Astrocyte of the cerebellum (primary cell): ENCODE data around the gene SLC41A3.
"Not testable (repeated sequence)": the region's sequence is repeated elsewhere in the genome, so short reads cannot be mapped to it uniquely, and the experiment has no call there.

Experiments
- DNase-seq: peaks from one replicate; pipeline ENCODE4 v3.0.0-alpha.2; 2011; ENCODE audit warnings: low read depth
- H3K4me3 ChIP-seq: 2 replicates; pipeline ENCODE4 v1.5.1; 2011; ENCODE audit warnings: mild to moderate bottlenecking, low read depth, low read length, moderate library complexity
- in situ Hi-C: cut with HindIII; loops from 2 replicates; pipeline ENCODE4 v1.10.0; 2017; ENCODE audit warnings: low sequenced_read_pairs
- TF ChIP-seq, protein P1 (sequence below): IDR thresholded peaks from 2 replicates; pipeline ENCODE4 v1.5.1; 2012; ENCODE audit warnings: low read length, low read depth, moderate library complexity, mild to moderate bottlenecking; ENCODE audit errors: missing control alignments

SLC41A3 gene

DNA sequence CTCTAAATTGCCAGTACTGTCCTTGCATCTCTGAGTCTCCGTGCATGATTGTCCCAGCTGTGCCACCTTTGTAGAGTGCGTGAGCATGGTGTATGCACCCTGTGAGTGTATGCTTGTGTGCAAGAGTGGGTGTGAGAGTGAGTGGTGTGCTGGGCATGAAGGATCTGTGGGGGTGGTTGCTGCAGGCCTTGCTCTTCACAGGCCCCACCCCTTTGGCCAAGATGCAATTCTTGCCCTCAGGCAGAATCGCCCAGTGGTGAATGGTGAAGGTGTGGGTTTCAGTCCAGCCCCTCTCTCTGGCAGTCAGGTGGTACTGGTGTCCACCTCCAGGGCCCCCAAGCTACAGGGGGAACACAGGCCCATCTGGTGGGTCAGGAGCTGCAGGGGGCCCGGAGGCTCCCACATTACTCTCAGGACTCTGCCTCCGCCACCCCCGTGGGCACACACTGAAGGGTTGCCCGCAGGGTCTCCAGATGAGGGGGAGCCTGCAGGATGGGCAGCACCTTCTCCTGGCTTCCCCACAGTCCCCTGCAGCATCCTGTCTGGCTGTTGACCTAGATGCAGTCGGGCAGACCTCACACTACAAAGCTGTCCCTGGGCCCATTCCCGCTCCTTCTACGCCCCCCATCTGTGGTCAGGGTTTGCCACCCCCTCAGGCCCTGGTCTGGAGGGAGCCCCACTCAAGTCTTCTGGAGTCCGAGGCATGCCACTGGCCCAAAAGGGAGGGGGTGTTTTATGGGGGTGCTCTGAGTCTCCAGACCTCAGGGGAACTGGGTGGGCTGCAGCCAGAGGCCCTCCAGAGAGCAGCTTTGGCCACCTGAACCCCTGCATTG lies 123.3 kb downstream of the SLC41A3 start:
- no peak for DNase-seq
- TF ChIP-seq, protein P1, sequence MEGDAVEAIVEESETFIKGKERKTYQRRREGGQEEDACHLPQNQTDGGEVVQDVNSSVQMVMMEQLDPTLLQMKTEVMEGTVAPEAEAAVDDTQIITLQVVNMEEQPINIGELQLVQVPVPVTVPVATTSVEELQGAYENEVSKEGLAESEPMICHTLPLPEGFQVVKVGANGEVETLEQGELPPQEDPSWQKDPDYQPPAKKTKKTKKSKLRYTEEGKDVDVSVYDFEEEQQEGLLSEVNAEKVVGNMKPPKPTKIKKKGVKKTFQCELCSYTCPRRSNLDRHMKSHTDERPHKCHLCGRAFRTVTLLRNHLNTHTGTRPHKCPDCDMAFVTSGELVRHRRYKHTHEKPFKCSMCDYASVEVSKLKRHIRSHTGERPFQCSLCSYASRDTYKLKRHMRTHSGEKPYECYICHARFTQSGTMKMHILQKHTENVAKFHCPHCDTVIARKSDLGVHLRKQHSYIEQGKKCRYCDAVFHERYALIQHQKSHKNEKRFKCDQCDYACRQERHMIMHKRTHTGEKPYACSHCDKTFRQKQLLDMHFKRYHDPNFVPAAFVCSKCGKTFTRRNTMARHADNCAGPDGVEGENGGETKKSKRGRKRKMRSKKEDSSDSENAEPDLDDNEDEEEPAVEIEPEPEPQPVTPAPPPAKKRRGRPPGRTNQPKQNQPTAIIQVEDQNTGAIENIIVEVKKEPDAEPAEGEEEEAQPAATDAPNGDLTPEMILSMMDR = no peak
- H3K4me3 ChIP-seq = no peak overlapping the region
- in situ Hi-C loops = no loop called here

DNA sequence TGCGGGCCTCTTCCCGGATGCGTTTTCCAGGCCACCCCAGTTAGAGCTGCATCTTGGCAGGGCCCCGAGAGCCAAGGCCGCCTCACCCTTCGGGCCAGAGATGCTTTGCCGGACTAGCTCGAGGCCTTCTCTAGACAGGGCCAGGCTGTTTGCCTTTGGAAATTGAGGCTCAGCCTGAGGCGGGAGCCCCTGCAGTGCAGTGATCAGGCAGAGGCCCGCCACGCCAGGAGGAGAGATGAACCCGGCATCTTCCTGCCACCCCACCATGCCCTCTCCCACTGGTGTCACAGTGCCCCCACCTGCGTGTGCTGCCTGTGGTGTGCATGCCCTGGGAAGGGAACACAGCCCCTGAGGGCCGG lies 123.9 kb downstream of the SLC41A3 start:
- DNase-seq = no peak
- H3K4me3 ChIP-seq = no peak overlapping the region
- in situ Hi-C loops = no loop called here
- TF ChIP-seq, protein P1 = no peak

GRCh38 chr3:125959317-125960065 lies 124.4 kb downstream of the SLC41A3 start:
- H3K4me3 ChIP-seq = no peak overlapping the region
- in situ Hi-C loops = no loop called here
- no peak for DNase-seq
- TF ChIP-seq, protein P1 = no peak

GRCh38 chr3:125958511-125959316 lies 125.2 kb downstream of the SLC41A3 start:
- TF ChIP-seq, protein P1 = no peak
- no peak overlapping the region for H3K4me3 ChIP-seq
- in situ Hi-C loops = no loop called here
- no peak for DNase-seq

DNA sequence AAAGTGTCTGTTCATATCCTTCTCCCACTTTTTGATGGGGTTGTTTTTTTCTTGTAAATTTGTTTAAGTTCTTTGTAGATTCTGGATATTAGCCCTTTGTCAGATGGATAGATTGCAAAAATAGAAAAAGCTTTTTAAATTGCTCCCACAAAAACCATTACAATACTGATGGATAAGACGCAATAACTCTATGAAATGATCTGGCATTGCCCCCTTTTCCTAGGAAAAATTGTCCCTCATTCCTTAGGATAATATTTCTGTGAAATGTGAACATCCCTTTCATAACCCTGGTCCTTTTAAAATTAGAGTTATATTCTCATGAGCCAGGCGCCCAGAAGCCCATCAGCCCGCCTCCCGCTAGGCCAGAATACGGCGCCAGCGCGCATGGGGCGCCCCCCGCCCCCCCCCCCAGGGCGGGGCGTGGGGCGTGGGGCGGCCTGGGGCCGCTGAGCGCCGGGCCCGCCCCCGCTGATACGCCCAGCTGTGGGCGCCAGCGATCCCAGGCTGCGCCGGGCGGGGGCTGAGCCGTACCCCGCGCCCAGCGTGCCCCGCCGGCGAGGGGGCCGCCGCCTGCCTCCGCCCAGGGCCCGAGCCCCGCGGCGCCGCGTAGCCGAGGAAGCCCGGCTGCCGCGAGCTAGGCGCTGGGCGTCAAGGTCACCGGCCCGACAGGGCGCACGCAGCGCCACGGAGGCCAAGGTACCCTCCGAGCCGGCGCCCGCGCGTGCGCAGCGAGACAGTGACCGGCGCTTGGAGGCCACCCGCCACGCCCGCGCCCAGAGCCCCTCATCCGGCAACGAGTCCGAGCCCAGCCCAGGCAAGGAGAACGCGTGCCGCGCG lies 126.0 kb downstream of the SLC41A3 start:
- in situ Hi-C loops = no loop called here
- no peak for DNase-seq
- no peak overlapping the region for H3K4me3 ChIP-seq
- TF ChIP-seq, protein P1 = no peak

GRCh38 chr3:125957020-125957419 lies 126.9 kb downstream of the SLC41A3 start:
- in situ Hi-C loops, H3K4me3 ChIP-seq, DNase-seq: not testable (repeated sequence)
